ENCODE measurements around the gene MYO1E. TPM values are rescaled to one million over a fixed set of nuclear protein-coding genes. Genes with fewer than 3 reads are reported as not detected.

The MYO1E gene
- total and polyA plus RNA-seq, 8 donors: 31.4 to 101 (median 39.9) TPM

- peaks cover 0 to 23% of the 10 kb centered on the region in 2 donors for H3K4me1 ChIP-seq
- ATAC-seq (peak; percentile 67), DNase-seq (peak; percentile 15 to 87 (median 44))
- no peaks in the 10 kb centered on the region for H3K9me3 ChIP-seq
- TF ChIP-seq CTCF (IDR thresholded peaks at IDR 0.05): no peak
- H3K36me3 ChIP-seq: no peaks in the 10 kb centered on the region
- intact Hi-C loops (cut with DNase I): no loop called here
- H3K27me3 ChIP-seq: peaks cover 0 to 29% of the 10 kb centered on the region in 2 donors
- peak overlapping the region; percentile 80 to 95 for H3K27ac ChIP-seq
- peak overlapping the region; percentile 84 to 94 for H3K4me3 ChIP-seq
These were observed 966 bp downstream of the MYO1E start for GRCh38 chr15:59371458-59372351.

GRCh38 chr15:59369597-59369996 lies 3.1 kb downstream of the MYO1E start:
- ATAC-seq (no peak), DNase-seq (no peak)
- Histone ChIP-seq H3K27ac (no peak overlapping the region), H3K4me1 (peaks cover 0 to 37% of the 10 kb centered on the region in 2 donors), H3K36me3 (no peaks in the 10 kb centered on the region), H3K9me3 (no peaks in the 10 kb centered on the region), H3K4me3 (no peak overlapping the region), H3K27me3 (peaks cover 0 to 29% of the 10 kb centered on the region in 2 donors)
- no peak for TF ChIP-seq CTCF (IDR thresholded peaks at IDR 0.05)
- intact Hi-C loops (cut with DNase I): no loop called here

GRCh38 chr15:59367022-59367451 lies 5.6 kb downstream of the MYO1E start:
- no peak overlapping the region for H3K27ac ChIP-seq
- intact Hi-C loops (cut with DNase I): no loop called here
- peaks cover 0 to 16% of the 10 kb centered on the region in 2 donors for H3K27me3 ChIP-seq
- no peak for TF ChIP-seq CTCF (IDR thresholded peaks at IDR 0.05)
- no peaks in the 10 kb centered on the region for H3K36me3 ChIP-seq
- H3K9me3 ChIP-seq: no peaks in the 10 kb centered on the region
- no peak for ATAC-seq
- H3K4me1 ChIP-seq: peaks cover 0 to 44% of the 10 kb centered on the region in 2 donors
- no peak for DNase-seq
- H3K4me3 ChIP-seq: no peak overlapping the region

- H3K27me3 ChIP-seq: peaks cover 0 to 11% of the 10 kb centered on the region in 2 donors
- ATAC-seq: no peak
These were observed 6.2 kb downstream of the MYO1E start for GRCh38 chr15:59366333-59367021.

More at GRCh38 chr15:59366333-59367021, 6.2 kb downstream of the MYO1E start:
- no peak for TF ChIP-seq CTCF (IDR thresholded peaks at IDR 0.05)
- Histone ChIP-seq H3K4me3 (no peak overlapping the region), H3K4me1 (peaks cover 0 to 43% of the 10 kb centered on the region in 2 donors), H3K27ac (no peak overlapping the region), H3K36me3 (no peaks in the 10 kb centered on the region), H3K9me3 (no peaks in the 10 kb centered on the region)
- intact Hi-C loops (cut with DNase I): no loop called here
- no peak for DNase-seq

All from left lung (tissue), 10 donors.